ENCODE measurements around the gene CDH24. TPM values are rescaled to one million over a fixed set of nuclear protein-coding genes. Genes with fewer than 3 reads are reported as not detected.

The CDH24 gene
- total and polyA plus RNA-seq, 9 of the 15 experiments (the other 6 are each of a cell fraction or from before 2014, with no cell fraction given): 0.04 to 16.2 (median 4.9) TPM

GRCh38 chr14:23057757-23058653, 685 bp upstream of the CDH24 start (continued):
- TF ChIP-seq CTCF (IDR thresholded peaks at IDR 0.05 in 2 of 3, conservative IDR thresholded peaks at IDR 0.05 in 1 of 3; ENCODE audit: insufficient read depth in 2 of 3, low read depth in 1 of 3, low read length in 3 of 3): peak; percentile 92 to 96 (median 94)
- peak; percentile 53 for TF ChIP-seq POLR2AphosphoS5 (IDR thresholded peaks at IDR 0.05; ENCODE audit: control insufficient read depth, insufficient read depth, low read depth, low read length)
- peak in 1 of 2 experiments; percentile 55 for TF ChIP-seq AFF1 (IDR thresholded peaks at IDR 0.05; ENCODE audit: low read depth in 1 of 2, partially characterized antibody in 2 of 2)
- TF ChIP-seq ZNF277 (CRISPR knock-in tag; IDR thresholded peaks at IDR 0.05; ENCODE audit: borderline replicate concordance): no peak
- TF ChIP-seq POLR2AphosphoS2 (IDR thresholded peaks at IDR 0.05; ENCODE audit: low read length): peak; percentile 93
- no peak for TF ChIP-seq GTF2B (IDR thresholded peaks at IDR 0.05; ENCODE audit: extremely low read depth, insufficient read length)
- TF ChIP-seq ZBTB7A (IDR thresholded peaks at IDR 0.05; ENCODE audit: borderline replicate concordance, control insufficient read depth, low read depth, low read length): peak; percentile 50; the same call in 1 of the 2 replicates
- 0 out of 2 replicates have a peak, but pooled peaks have one; percentile 9 for TF ChIP-seq CREB1 (IDR thresholded peaks at IDR 0.05)
- 0 out of 2 replicates have a peak, but pooled peaks have one; percentile 30 for TF ChIP-seq CREB1 (CRISPR knock-in tag; IDR thresholded peaks at IDR 0.05)
- TF ChIP-seq CHCHD3 (CRISPR knock-in tag; IDR thresholded peaks at IDR 0.05): no peak
- TF ChIP-seq TRIM28 (IDR thresholded peaks at IDR 0.05): 0 out of 2 replicates have a peak, but pooled peaks have one; percentile 38
- no peak for TF ChIP-seq ZNF311 (CRISPR knock-in tag; IDR thresholded peaks at IDR 0.05)
- peak; percentile 30; the same call in 1 of the 2 replicates for TF ChIP-seq SMARCE1 (IDR thresholded peaks at IDR 0.05)
- TF ChIP-seq CAMTA2 (CRISPR knock-in tag; conservative IDR thresholded peaks at IDR 0.05): no peak
- TF ChIP-seq SRSF1 (IDR thresholded peaks at IDR 0.05; ENCODE audit: low read depth, low read length): peak; percentile 79; the same call in 1 of the 2 replicates
- TF ChIP-seq ZNF511 (CRISPR knock-in tag; IDR thresholded peaks at IDR 0.05): peak; percentile 74; the same call in 1 of the 2 replicates
